Measurements from ENCODE around the gene SBNO2. TPM values are rescaled to one million over a fixed set of nuclear protein-coding genes. Genes with fewer than 3 reads are reported as not detected.

Gene SBNO2
- total RNA-seq, 1 experiment from 2014 or later = 46.3 TPM

DNA sequence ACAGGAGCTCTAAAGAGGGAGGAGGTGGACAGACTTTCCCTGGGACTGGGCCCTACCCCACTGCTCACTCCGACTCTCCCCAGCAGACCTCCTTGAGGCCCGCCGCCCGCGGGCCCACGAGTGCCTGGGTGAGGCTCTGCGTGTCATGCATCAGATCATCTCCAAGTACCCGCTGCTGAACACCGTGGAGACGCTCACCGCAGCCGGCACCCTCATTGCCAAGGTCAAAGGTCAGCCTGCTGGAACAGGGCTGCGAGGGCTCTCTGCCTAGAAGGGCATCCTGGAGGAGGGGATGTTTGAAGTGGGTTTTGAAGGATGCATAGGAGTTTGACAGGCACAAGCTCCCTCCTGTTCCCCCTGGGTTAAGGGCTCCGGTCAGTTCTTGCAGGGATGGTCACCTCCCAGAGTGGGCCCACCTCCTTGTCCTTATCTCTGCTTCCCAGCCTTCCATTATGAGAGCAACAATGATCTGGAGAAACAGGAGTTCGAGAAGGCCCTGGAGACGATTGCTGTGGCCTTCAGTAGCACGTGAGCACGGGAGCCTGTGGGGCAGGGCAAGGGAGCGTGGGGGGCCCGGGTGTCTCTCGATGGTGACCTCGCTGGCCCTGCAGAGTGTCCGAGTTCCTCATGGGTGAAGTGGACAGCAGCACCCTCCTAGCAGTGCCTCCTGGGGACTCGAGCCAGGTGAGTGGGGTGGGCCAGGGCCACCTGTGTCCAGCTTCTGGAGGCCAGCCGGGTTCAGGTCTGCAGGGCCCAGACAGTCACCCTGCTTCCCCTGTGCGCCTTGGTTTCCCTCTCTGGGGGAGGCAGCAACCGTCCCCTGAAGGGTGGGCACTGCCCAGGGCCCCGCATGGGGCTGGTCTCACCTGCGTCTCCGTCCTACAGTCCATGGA lies 100.8 kb downstream of the SBNO2 start:
- Histone ChIP-seq H3K23me2 (ENCODE audit: insufficient read length, low read depth, low read length, poor library complexity, severe bottlenecking) (peaks cover 5% of the 10 kb centered on the region), H3K9me3 (ENCODE audit: control insufficient read depth, low read depth, low read length) (no peaks in the 10 kb centered on the region), H3K27ac (ENCODE audit: insufficient read length, low read depth, low read length) (no peak overlapping the region), H2AK5ac (ENCODE audit: insufficient read length, low read length) (no peak overlapping the region), H3K4ac (ENCODE audit: low read depth, low read length) (no peak overlapping the region), H3K23ac (ENCODE audit: insufficient read length, low read depth, low read length) (no peak overlapping the region), H3K79me2 (ENCODE audit: insufficient read depth, low read length) (no peaks in the 10 kb centered on the region), H2BK120ac (ENCODE audit: low read depth, low read length, poor library complexity, severe bottlenecking) (no peak overlapping the region), H2AFZ (ENCODE audit: low read length) (no peak overlapping the region), H3K27me3 (ENCODE audit: insufficient read depth, low read length) (no peaks in the 10 kb centered on the region; the same call in 1 of the 2 replicates), H2BK20ac (ENCODE audit: low read depth, low read length, poor library complexity, severe bottlenecking) (no peak overlapping the region), H3K4me2 (ENCODE audit: insufficient read depth, insufficient read length, low read length) (no peak overlapping the region), H3K9ac (ENCODE audit: extremely low read depth, insufficient read length, low read length) (no peak overlapping the region), H3K14ac (ENCODE audit: insufficient read depth, low read length) (no peak overlapping the region), H4K20me1 (ENCODE audit: control insufficient read depth, insufficient read depth, insufficient read length) (no peaks in the 10 kb centered on the region), H2BK5ac (ENCODE audit: insufficient read length, low read length) (no peak overlapping the region), H3T11ph (ENCODE audit: low read length) (no peak overlapping the region), H3K18ac (ENCODE audit: insufficient read length, low read depth, low read length) (no peak overlapping the region), H3K56ac (ENCODE audit: insufficient read length, low read depth, low read length) (no peak overlapping the region), H4K91ac (ENCODE audit: insufficient read length, low read depth, low read length) (no peak overlapping the region), H3K79me1 (ENCODE audit: insufficient read depth, low read depth, low read length, poor library complexity, severe bottlenecking) (no peaks in the 10 kb centered on the region), H4K8ac (replicated peaks; ENCODE audit: insufficient read length, low read depth, low read length) (no peak overlapping the region), H3K4me1 (ENCODE audit: insufficient read depth, low read length) (no peaks in the 10 kb centered on the region), H2BK12ac (ENCODE audit: insufficient read length, low read depth, low read length) (no peak overlapping the region), H2BK15ac (ENCODE audit: low read depth, low read length) (no peak overlapping the region), H4K5ac (ENCODE audit: insufficient read length, low read depth, low read length) (no peak overlapping the region)
- peaks cover 4 to 6% of the 10 kb centered on the region in 2 experiments; a peak in 3 of 4 replicates for H3K4me1 Mint-ChIP-seq
- H3K9me3 Mint-ChIP-seq = no peaks in the 10 kb centered on the region
- no peak for DNase-seq
- no peak overlapping the region; a peak in 1 of 7 replicates for H3K27ac Mint-ChIP-seq
- TF ChIP-seq, protein P1, sequence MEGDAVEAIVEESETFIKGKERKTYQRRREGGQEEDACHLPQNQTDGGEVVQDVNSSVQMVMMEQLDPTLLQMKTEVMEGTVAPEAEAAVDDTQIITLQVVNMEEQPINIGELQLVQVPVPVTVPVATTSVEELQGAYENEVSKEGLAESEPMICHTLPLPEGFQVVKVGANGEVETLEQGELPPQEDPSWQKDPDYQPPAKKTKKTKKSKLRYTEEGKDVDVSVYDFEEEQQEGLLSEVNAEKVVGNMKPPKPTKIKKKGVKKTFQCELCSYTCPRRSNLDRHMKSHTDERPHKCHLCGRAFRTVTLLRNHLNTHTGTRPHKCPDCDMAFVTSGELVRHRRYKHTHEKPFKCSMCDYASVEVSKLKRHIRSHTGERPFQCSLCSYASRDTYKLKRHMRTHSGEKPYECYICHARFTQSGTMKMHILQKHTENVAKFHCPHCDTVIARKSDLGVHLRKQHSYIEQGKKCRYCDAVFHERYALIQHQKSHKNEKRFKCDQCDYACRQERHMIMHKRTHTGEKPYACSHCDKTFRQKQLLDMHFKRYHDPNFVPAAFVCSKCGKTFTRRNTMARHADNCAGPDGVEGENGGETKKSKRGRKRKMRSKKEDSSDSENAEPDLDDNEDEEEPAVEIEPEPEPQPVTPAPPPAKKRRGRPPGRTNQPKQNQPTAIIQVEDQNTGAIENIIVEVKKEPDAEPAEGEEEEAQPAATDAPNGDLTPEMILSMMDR (conservative IDR thresholded peaks at IDR 0.05) = no peak
- H3K27me3 Mint-ChIP-seq (ENCODE audit: low read depth) = peaks cover 34% of the 10 kb centered on the region
- H3K4me3 Mint-ChIP-seq = no peak overlapping the region; a peak in 1 of 5 replicates
- H3K36me3 Mint-ChIP-seq (ENCODE audit: insufficient read depth in 1 of 3, low read depth in 3 of 3) = peaks cover 9 to 33% (median 27%) of the 10 kb centered on the region in 3 experiments
- no CpG with 5 or more reads among the region's 30 CpGs for WGBS (ENCODE audit: extremely low coverage, insufficient read length, low lambda C conversion rate)
